GF-D8 (cell line): ENCODE data around the gene SPSB4.
"Not testable (repeated sequence)": the region's sequence is repeated elsewhere in the genome, so short reads cannot be mapped to it uniquely, and the experiment has no call there.

ENCODE experiments used
- DNase-seq: peaks from one replicate; lab custom pipeline; 2025; lab: John Stamatoyannopoulos, UW

Gene SPSB4

DNA sequence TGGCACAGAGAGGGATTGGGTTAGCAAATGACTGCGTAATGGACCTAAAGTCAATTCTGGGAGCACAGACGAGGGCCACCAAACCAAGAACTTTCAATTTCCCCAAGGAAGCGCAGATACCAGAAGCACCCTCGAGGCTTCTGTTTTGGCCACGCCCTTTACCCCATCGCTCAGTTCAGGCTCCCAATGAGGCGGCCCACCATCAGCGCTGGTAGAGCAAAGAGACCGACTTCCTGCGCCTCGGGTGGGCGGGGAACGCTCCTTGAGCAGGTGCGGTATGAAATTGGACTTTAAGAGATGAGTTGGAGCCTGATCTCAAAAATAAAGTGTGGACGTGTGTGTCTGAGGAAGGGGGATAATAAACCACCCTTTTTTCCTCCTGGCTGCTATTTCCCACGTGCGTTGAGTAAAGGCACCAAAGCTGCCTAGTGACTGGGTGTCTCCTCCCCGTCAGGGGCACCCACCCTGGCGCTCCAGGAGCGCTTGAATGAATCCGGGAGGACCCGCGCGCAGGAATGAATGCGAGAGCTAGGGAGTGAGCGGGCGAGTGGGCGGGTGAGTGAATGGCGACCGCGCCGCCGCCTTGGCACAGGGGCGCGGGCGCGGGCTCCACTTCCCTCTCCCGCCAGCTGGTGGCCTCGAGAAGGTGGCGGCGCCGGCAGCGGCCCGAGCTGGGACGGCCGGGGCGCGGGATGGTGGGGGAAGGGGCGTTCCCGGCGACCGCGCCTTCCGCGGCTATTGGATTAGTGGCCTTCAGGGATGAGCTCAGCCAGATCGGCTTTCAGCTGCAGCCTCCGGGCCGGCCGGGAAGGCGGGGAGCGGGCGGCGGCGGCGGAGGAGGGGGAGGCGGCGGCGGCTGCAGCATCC, at the start of gene SPSB4:
Gene SPSB4, plus strand, starts transcription at position 772 of the 867 bp plus-strand sequence. CDS start 14,758 bp downstream, outside the sequence.
- DNase-seq, result no peak

DNA sequence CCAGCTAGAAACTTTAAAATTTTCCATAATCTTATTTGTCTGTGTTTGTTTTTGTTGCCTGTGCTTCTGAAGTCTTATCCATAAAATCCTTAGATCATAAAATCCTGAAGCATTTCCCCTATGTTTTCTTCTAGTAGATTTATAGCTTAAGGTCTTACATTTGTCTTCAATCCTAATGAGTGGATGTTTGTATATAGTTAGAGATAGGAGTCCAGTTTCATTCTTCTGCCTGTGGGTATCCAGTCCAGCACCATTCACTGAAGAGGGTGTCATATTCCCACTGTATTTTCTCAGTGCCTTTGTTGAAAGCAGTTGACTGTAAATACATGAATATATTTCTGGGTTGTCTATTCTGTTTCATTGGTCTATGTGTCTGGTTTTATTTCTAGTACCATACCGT, 44.8 kb upstream of the SPSB4 start:
- DNase-seq, result no peak

DNA sequence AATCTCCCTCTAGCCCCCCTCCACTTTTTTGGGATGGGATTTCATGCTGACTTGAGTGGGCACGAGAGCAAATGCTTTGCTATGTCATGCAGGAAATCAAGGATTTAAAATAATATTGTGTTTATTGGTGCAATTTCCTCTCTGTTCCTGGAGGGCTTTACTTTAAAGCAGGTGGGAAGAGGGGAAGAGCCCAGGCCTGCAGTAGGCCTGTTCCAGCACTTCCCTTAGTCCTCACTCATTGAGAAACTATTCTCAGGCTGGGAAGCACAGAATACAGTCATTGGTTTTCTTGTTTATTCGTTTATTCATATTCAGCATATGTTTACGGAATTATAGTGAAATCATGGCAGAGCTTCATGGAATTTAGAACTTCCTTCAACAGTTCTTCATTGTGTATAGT, 41.7 kb upstream of the SPSB4 start:
- no peak for DNase-seq

GRCh38 chr3:141011232-141011996, 39.7 kb upstream of the SPSB4 start:
- DNase-seq, result no peak

- DNase-seq, result no peak
These were observed 39.2 kb upstream of the SPSB4 start for GRCh38 chr3:141011997-141012262.

DNA sequence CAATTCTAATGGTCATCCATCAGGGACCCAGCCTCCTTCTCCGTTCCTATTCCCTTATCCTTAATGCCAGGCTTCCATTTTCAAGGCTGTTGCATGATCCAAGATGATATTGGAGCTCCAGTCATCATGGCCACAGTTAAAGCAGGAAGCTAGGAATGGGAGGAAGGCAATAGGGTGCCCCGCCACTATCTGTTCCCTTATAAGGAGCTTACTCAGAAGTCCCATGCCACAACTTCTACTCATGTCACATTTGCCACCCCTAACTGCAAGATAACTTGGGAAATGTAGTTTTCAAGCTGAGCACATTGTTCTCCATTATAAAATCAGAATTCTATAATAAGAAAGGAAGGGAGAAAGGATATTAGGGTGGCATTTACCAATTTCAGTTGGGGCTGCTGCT, 38.6 kb upstream of the SPSB4 start:
- no peak for DNase-seq

- no peak for DNase-seq
These were observed 35.7 kb upstream of the SPSB4 start for GRCh38 chr3:141015481-141015880.

GRCh38 chr3:141017366-141018322, 33.5 kb upstream of the SPSB4 start:
- DNase-seq, result not testable (repeated sequence)

- DNase-seq, result no peak
These were observed 31.9 kb upstream of the SPSB4 start for GRCh38 chr3:141019244-141019643.

DNA sequence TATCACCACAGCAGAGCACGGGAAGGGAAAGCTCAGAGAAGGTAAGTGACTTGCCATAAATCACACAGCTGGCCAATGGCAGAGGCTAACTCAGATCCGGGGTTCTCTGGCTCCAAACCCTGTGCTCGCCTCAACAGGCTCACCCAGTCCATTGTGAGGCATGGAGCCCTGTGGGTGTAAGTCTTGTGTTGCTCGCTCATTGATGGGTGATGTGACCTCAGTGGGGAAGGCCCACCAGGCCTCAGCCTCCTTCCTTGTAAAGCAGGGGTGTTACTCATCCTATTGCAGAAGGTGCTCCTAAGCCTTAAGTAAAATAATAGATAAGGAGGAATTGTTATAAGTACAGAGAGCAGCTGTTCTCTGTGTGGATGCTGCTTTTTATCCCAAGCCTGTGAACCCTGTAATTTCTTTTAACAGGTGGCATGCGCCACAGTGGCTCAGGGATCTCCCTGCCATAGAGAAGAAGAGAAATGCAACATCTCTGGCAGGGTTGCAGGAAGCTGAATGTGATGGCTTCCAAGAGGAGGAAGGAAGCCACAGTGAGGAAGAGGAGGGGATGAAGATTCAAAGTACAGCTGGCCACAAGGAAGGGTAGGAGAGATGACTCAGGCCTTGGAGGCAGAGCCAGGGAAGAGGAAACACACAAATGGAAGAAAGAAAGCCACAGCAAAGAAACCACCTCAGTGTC, 30.9 kb upstream of the SPSB4 start:
- DNase-seq, result no peak

- no peak for DNase-seq
These were observed 29.9 kb upstream of the SPSB4 start for GRCh38 chr3:141021261-141021660.

DNA sequence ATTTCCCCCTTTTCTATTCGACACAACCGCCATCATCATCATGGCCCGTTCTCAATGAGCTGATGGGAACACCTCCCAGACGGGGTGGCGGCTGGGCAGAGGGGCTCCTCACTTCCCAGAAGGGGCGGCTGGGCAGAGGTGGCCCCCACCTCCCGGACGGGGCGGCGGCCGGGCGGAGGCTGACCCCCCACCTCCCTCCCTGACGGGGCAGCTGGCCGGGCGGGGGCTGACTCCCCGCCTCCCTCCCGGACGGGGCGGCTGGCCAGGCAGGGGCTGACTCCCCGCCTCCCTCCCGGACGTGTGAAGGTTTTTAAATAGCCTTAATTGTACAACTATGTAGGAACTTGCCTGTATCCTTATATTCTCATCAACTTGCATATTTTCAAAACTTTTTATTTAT, 20.9 kb upstream of the SPSB4 start:
- no peak for DNase-seq

GRCh38 chr3:141039589-141039988, 11.6 kb upstream of the SPSB4 start:
- DNase-seq, result no peak

- no peak for DNase-seq
These were observed 6.2 kb upstream of the SPSB4 start for GRCh38 chr3:141044695-141045641.

DNA sequence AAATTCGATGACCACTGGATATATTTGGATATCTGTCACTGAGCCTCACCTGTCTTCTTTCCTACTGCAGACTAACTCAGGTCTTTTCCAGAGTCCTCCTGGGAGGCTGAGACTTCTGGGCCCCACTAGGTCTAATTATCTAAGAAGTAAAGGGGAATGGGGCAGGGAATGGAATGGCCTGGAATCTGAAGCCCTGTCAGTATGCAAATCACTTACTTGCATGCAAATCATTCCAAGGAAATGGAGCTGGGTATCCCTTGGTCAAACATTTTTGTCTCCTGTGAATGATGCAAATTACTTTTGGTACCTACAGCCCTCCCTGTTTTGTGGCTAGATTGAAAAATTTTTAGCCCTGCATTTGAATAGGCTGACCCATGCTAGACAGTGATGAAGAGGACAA, 5.3 kb upstream of the SPSB4 start:
- DNase-seq, result no peak

- no peak for DNase-seq
These were observed 4.0 kb upstream of the SPSB4 start for GRCh38 chr3:141047168-141047567.

DNA sequence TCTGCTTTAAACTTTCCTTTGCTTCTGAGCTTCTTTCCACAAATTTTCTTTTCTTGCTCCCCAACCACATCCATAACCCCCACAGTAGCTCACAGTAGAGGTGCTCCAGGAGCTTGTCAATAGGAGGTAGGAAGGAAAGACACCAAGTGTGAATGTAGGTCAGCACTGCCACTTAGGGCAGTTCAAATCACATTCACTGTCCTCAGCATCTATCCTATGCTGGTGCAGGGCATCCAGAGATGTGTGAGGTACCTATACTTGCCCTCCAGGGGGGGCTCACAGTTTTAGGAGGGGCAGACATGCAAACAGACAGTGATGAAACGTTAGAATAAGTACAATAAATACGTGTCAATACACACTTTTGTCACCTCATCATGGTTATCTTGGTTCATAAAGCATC, 1.5 kb upstream of the SPSB4 start:
- no peak for DNase-seq

GRCh38 chr3:141051443-141052200, 475 bp downstream of the SPSB4 start:
- no peak for DNase-seq

DNA sequence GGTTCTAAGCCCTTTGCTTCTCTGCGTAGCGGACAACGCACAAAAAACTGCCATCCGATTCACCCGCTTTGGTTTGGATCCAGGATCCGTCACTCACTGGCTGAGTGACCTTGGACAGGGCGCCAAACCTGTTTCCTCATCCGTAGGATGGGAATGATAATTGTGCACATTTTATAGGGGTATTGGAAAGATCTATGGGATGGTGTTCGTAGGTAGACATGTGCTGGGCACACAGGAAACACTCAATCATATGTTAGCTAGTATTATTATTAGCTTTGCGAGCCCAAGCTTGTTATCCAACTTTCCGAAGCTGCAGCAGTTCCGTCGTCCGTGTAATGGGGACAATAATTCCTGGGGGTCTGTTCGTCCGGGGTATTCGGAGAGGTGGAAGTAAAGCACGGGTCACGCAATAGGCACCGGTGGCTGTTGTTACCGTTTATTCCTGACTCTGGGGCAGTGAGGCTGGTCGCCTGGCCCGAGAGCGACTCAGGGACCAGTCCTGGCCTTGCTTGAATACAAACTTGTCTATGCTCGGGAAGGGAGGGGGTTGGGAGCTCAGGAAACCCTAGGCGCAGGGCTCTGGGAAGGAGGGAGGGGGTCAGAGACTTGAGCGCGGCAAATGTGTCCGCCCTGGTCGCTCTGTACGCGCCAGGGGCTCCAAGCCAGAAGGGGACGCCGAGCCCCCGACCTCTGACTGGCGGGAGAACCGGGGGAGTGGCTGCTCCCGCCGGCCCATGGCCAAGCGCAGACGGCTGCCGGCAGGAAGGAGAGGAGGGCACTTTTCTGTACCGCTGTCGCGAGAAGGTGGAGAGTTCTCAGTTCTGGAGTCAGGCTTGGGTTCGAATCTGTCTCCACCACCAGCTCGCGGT, 1.3 kb downstream of the SPSB4 start:
- DNase-seq, result no peak
